Measurements from ENCODE around the gene ZCRB1.

DNA sequence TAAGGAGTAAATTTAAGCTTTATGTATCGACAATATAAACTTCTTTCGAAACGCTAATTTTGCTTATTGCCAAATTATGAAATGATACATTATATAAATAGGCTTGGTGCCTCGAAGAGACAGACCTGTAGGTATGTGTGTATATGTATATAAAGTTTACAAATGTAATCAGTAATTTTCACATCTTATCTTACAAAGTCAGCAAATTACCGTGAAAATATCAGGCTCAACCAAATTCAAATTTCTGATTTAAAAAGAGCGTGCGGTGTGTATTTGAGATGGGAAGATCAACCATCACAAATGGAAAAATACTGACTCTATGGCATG is 605 bp downstream of the ZCRB1 start:
- TF ChIP-seq POLR2A (IDR thresholded peaks at IDR 0.05): no peak
- TF ChIP-seq, protein P1, sequence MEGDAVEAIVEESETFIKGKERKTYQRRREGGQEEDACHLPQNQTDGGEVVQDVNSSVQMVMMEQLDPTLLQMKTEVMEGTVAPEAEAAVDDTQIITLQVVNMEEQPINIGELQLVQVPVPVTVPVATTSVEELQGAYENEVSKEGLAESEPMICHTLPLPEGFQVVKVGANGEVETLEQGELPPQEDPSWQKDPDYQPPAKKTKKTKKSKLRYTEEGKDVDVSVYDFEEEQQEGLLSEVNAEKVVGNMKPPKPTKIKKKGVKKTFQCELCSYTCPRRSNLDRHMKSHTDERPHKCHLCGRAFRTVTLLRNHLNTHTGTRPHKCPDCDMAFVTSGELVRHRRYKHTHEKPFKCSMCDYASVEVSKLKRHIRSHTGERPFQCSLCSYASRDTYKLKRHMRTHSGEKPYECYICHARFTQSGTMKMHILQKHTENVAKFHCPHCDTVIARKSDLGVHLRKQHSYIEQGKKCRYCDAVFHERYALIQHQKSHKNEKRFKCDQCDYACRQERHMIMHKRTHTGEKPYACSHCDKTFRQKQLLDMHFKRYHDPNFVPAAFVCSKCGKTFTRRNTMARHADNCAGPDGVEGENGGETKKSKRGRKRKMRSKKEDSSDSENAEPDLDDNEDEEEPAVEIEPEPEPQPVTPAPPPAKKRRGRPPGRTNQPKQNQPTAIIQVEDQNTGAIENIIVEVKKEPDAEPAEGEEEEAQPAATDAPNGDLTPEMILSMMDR (IDR thresholded peaks at IDR 0.05): no peak

All from suprapubic skin (tissue), 3 donors.